ENCODE data around the gene LGALS3BP. TPM values are rescaled to one million over a fixed set of nuclear protein-coding genes. Genes with fewer than 3 reads are reported as not detected.
A peak's percentile ranks its signal among the peaks of the same experiment; 100 is the strongest.

The LGALS3BP gene
- total and polyA plus RNA-seq, 2 of the 8 experiments (the other 6 are each of a cell fraction or from before 2014, with no cell fraction given), result 56.1 to 61.6 TPM

GRCh38 chr17:78967782-78968362 is 11.9 kb downstream of the LGALS3BP start:
- ChIA-PET POLR2A (ENCODE audit: partially characterized antibody) (no interaction called here), CTCF (ENCODE audit: partially characterized antibody) (interaction anchor here (1.2 to 1.3 kb wide), 3 partner anchors 14 to 124 kb away, joined by 3 to 4 read pairs (median 3); no protein-coding TSS in a partner anchor)
- WGBS, 2 experiments (ENCODE audit: extremely low coverage in 1 of 2, insufficient coverage in 1 of 2, insufficient read length in 1 of 2, insufficient replicate concordance in 2 of 2, low coverage in 1 of 2, low lambda C conversion rate in 2 of 2, missing lambda C conversion rate in 1 of 2), result 90% methylated on average over 20 of the region's 21 CpGs; no CpG with 5 or more reads in 1 of the 2 experiments
- Histone ChIP-seq H3K9ac (replicated peaks in 1 of 4; ENCODE audit: extremely low read depth in 1 of 4, low read depth in 3 of 4, low read length in 3 of 4) (no peak overlapping the region), H4K20me1 (replicated peaks in 1 of 2; ENCODE audit: control insufficient read depth in 1 of 2, insufficient read depth in 2 of 2, low read length in 2 of 2) (peaks cover 0 to 5% of the 10 kb centered on the region in 2 experiments), H4K5ac (ENCODE audit: insufficient read length, low read depth, low read length) (no peak overlapping the region), H3K18ac (ENCODE audit: extremely low read depth, low read length) (no peak overlapping the region), H2BK12ac (ENCODE audit: low read depth, low read length) (no peak overlapping the region), H3K9me3 (ENCODE audit: insufficient read depth in 2 of 2, low read depth in 1 of 2, low read length in 1 of 2) (no peaks in the 10 kb centered on the region), H3K4me1 (replicated peaks in 1 of 4; ENCODE audit: control insufficient read depth in 3 of 4, insufficient read depth in 4 of 4, low read length in 3 of 4) (peaks cover 0 to 3% (median 2%) of the 10 kb centered on the region in 4 experiments; a peak in 4 of 7 replicates), H2AK5ac (ENCODE audit: low read depth, low read length) (no peak overlapping the region), H3K79me1 (ENCODE audit: low read depth, low read length) (no peaks in the 10 kb centered on the region), H2BK15ac (ENCODE audit: low read length) (no peak overlapping the region), H3K79me2 (ENCODE audit: control insufficient read depth in 1 of 2, insufficient read depth in 2 of 2, low read length in 2 of 2) (no peaks in the 10 kb centered on the region), H3K4ac (replicated peaks; ENCODE audit: insufficient read length, low read depth, low read length) (no peak overlapping the region), H3K14ac (ENCODE audit: insufficient read length) (no peak overlapping the region), H3K23me2 (ENCODE audit: low read depth, low read length) (no peaks in the 10 kb centered on the region), H3K36me3 (ENCODE audit: control insufficient read depth in 2 of 4, insufficient read depth in 4 of 4, low read length in 3 of 4) (no peaks in the 10 kb centered on the region; a peak in 2 of 8 replicates), H3K23ac (ENCODE audit: insufficient read length) (no peak overlapping the region), H2BK20ac (ENCODE audit: low read length) (no peak overlapping the region), H4K8ac (ENCODE audit: extremely low read depth, insufficient read depth, low read length) (peak overlapping the region; percentile 72), H2AFZ (ENCODE audit: low read length) (no peak overlapping the region), H3K27ac (ENCODE audit: low read depth, low read length) (no peak overlapping the region), H3K27me3 (replicated peaks in 1 of 4; ENCODE audit: control insufficient read depth in 3 of 4, extremely low read depth in 1 of 4, insufficient read depth in 3 of 4, low read length in 3 of 4) (no peaks in the 10 kb centered on the region), H2BK5ac (ENCODE audit: low read depth, low read length) (no peak overlapping the region), H3K4me2 (ENCODE audit: insufficient read depth in 1 of 2, low read depth in 2 of 2, low read length in 2 of 2) (no peak overlapping the region), H3K56ac (replicated peaks; ENCODE audit: insufficient read length, low read depth, low read length) (no peak overlapping the region), H3K4me3 (ENCODE audit: extremely low read depth in 1 of 4, insufficient read depth in 2 of 4, low read depth in 3 of 4, low read length in 4 of 4) (no peak overlapping the region), H4K91ac (replicated peaks; ENCODE audit: insufficient read length, low read length) (no peak overlapping the region), H2BK120ac (replicated peaks; ENCODE audit: low read depth, low read length) (no peak overlapping the region)
- no peak for DNase-seq (ENCODE audit: low read depth in 1 of 2, low spot score in 2 of 2)
- TF ChIP-seq KDM4A (IDR thresholded peaks at IDR 0.05; ENCODE audit: low read depth, low read length, severe bottlenecking) (no peak), GTF2F1 (IDR thresholded peaks at IDR 0.05; ENCODE audit: borderline replicate concordance, low read depth, low read length) (no peak), TAF7 (optimal IDR thresholded peaks at IDR 0.05; ENCODE audit: borderline replicate concordance, low read depth, low read length) (no peak), RNF2 (IDR thresholded peaks at IDR 0.05; ENCODE audit: borderline replicate concordance, low read depth, low read length, missing control alignments, poor library complexity, severe bottlenecking) (no peak), SIN3A (conservative IDR thresholded peaks at IDR 0.05 in 1 of 2, IDR thresholded peaks at IDR 0.05 in 1 of 2; ENCODE audit: low read depth in 1 of 2, low read length in 2 of 2) (no peak), SIX5 (IDR thresholded peaks at IDR 0.05; ENCODE audit: low read depth, low read length) (no peak), TAF1 (IDR thresholded peaks at IDR 0.05; ENCODE audit: low read depth, low read length) (no peak), HDAC6 (IDR thresholded peaks at IDR 0.05; ENCODE audit: low read depth, low read length) (no peak), SUZ12 (IDR thresholded peaks at IDR 0.05; ENCODE audit: low read length) (no peak), TCF12 (IDR thresholded peaks at IDR 0.05; ENCODE audit: low read depth, low read length) (no peak), MAX (IDR thresholded peaks at IDR 0.05) (no peak), BACH1 (IDR thresholded peaks at IDR 0.05; ENCODE audit: low read length) (no peak)
- FAIRE-seq, result no peak

Measured in H1 (cell line).